HEK293 (cell line): ENCODE measurements around the gene ZIC5.

Experiments
- FEZF1 ChIP-seq: fragments of 450-650 bp; formaldehyde crosslinking; IDR thresholded peaks from 2 replicates; pipeline ENCODE4 v1.5.1; 2016; ENCODE audit warnings: missing biosample characterization, missing genetic modification characterization
- GLI4 ChIP-seq: fragments of 450-650 bp; formaldehyde crosslinking; IDR thresholded peaks from 2 replicates; pipeline ENCODE4 v1.5.1; 2016; ENCODE audit warnings: missing biosample characterization, missing genetic modification characterization
- HOXC10 ChIP-seq: sonication (generic); formaldehyde crosslinking; IDR thresholded peaks from 2 replicates; pipeline ENCODE4 v1.8.1; 2023; ENCODE audit warnings: mild to moderate bottlenecking, missing genetic modification reagents
- IKZF3 ChIP-seq: fragments of 450-650 bp; IDR thresholded peaks from 2 replicates; pipeline ENCODE4 v1.5.0; 2018; ENCODE audit warnings: missing biosample characterization, mild to moderate bottlenecking, missing genetic modification characterization, moderate library complexity
- KLF16 ChIP-seq: fragments of 450-650 bp; formaldehyde crosslinking; IDR thresholded peaks from 2 replicates; pipeline ENCODE4 v1.5.1; 2017; ENCODE audit warnings: missing biosample characterization, missing genetic modification characterization
- MYNN ChIP-seq: fragments of 450-650 bp; formaldehyde crosslinking; IDR thresholded peaks from 2 replicates; pipeline ENCODE4 v1.5.1; 2016; ENCODE audit warnings: missing biosample characterization, missing genetic modification characterization, borderline replicate concordance
- ZBTB17 ChIP-seq: fragments of 450-650 bp; formaldehyde crosslinking; IDR thresholded peaks from 2 replicates; pipeline ENCODE4 v1.5.1; 2016; ENCODE audit warnings: missing biosample characterization, missing genetic modification characterization
- ZNF155 ChIP-seq: fragments of 450-650 bp; formaldehyde crosslinking; IDR thresholded peaks from 2 replicates; pipeline ENCODE4 v1.5.1; 2016; ENCODE audit warnings: missing biosample characterization, missing genetic modification characterization
- ZNF157 ChIP-seq: fragments of 450-650 bp; formaldehyde crosslinking; IDR thresholded peaks from 2 replicates; pipeline ENCODE4 v1.5.1; 2016; ENCODE audit warnings: missing biosample characterization, missing genetic modification characterization
- ZNF2 ChIP-seq: fragments of 450-650 bp; formaldehyde crosslinking; IDR thresholded peaks from 2 replicates; pipeline ENCODE4 v1.5.1; 2016; ENCODE audit warnings: missing biosample characterization, missing genetic modification characterization
- ZNF202 ChIP-seq: fragments of 450-650 bp; formaldehyde crosslinking; IDR thresholded peaks from 2 replicates; pipeline ENCODE4 v1.5.1; 2016; ENCODE audit warnings: missing biosample characterization, missing genetic modification characterization, borderline replicate concordance
- ZNF302 ChIP-seq: fragments of 450-650 bp; formaldehyde crosslinking; IDR thresholded peaks from 2 replicates; pipeline ENCODE4 v1.5.1; 2016; ENCODE audit warnings: missing biosample characterization, missing genetic modification characterization, low read depth
- ZNF416 ChIP-seq: fragments of 450-650 bp; formaldehyde crosslinking; IDR thresholded peaks from 2 replicates; pipeline ENCODE4 v1.5.1; 2016; ENCODE audit warnings: missing biosample characterization, missing genetic modification characterization
- ZNF501 ChIP-seq: fragments of 450-650 bp; formaldehyde crosslinking; IDR thresholded peaks from 2 replicates; pipeline ENCODE4 v1.5.1; 2016; ENCODE audit warnings: missing biosample characterization, missing genetic modification characterization
- ZNF529 ChIP-seq: fragments of 450-650 bp; formaldehyde crosslinking; IDR thresholded peaks from 2 replicates; pipeline ENCODE4 v1.5.1; 2017; ENCODE audit warnings: missing genetic modification characterization, missing biosample characterization; ENCODE audit not compliant: insufficient replicate concordance
- ZNF544 ChIP-seq: fragments of 450-650 bp; formaldehyde crosslinking; IDR thresholded peaks from 2 replicates; pipeline ENCODE4 v1.5.0; 2017; ENCODE audit warnings: missing biosample characterization, missing genetic modification characterization
- ZNF585B ChIP-seq: fragments of 450-650 bp; formaldehyde crosslinking; IDR thresholded peaks from 2 replicates; pipeline ENCODE4 v1.5.1; 2016; ENCODE audit warnings: missing biosample characterization, missing genetic modification characterization
- ZNF621 ChIP-seq: fragments of 450-650 bp; formaldehyde crosslinking; IDR thresholded peaks from 2 replicates; pipeline ENCODE4 v1.5.1; 2017; ENCODE audit warnings: missing biosample characterization, missing genetic modification characterization
- ZNF626 ChIP-seq: fragments of 450-650 bp; sonication (Bioruptor Pico); formaldehyde crosslinking; IDR thresholded peaks from 2 replicates; pipeline ENCODE4 v1.5.1; 2018; ENCODE audit warnings: missing biosample characterization, missing genetic modification characterization, inconsistent platforms
- ZNF664 ChIP-seq: fragments of 450-650 bp; formaldehyde crosslinking; IDR thresholded peaks from 2 replicates; pipeline ENCODE4 v1.5.1; 2016; ENCODE audit warnings: missing biosample characterization, missing genetic modification characterization
- ZNF768 ChIP-seq: fragments of 450-650 bp; formaldehyde crosslinking; IDR thresholded peaks from 2 replicates; pipeline ENCODE4 v1.5.1; 2018; ENCODE audit warnings: missing biosample characterization, mild to moderate bottlenecking, missing genetic modification characterization
- TF ChIP-seq, protein P1 (sequence below): fragments of 450-650 bp; formaldehyde crosslinking; IDR thresholded peaks from 2 replicates; pipeline ENCODE4 v1.5.1; 2016; ENCODE audit warnings: missing biosample characterization, missing genetic modification characterization
- TF ChIP-seq, protein P2 (sequence below): fragments of 450-650 bp; formaldehyde crosslinking; IDR thresholded peaks from 2 replicates; pipeline ENCODE4 v1.5.1; 2016; ENCODE audit warnings: missing biosample characterization, missing genetic modification characterization
- TF ChIP-seq, protein P3 (sequence below): fragments of 450-650 bp; formaldehyde crosslinking; IDR thresholded peaks from 2 replicates; pipeline ENCODE4 v1.5.1; 2017; ENCODE audit warnings: missing biosample characterization, missing genetic modification characterization
- TF ChIP-seq, protein P4 (sequence below): fragments of 450-650 bp; formaldehyde crosslinking; IDR thresholded peaks from 2 replicates; pipeline ENCODE4 v1.5.1; 2016; ENCODE audit warnings: missing biosample characterization, missing genetic modification characterization
- TF ChIP-seq, protein P5 (sequence below): fragments of 450-650 bp; formaldehyde crosslinking; IDR thresholded peaks from 2 replicates; pipeline ENCODE4 v1.5.1; 2017; ENCODE audit warnings: missing biosample characterization, missing genetic modification characterization
- TF ChIP-seq, protein P6 (sequence below): IDR thresholded peaks from 2 replicates; pipeline ENCODE4 v1.6.1; 2011; ENCODE audit warnings: mild to moderate bottlenecking, low read depth, low read length, borderline replicate concordance
- TF ChIP-seq, protein P7 (sequence below): fragments of 450-650 bp; formaldehyde crosslinking; IDR thresholded peaks from 2 replicates; pipeline ENCODE4 v1.5.1; 2016; ENCODE audit warnings: missing biosample characterization, missing genetic modification characterization

The ZIC5 gene

DNA sequence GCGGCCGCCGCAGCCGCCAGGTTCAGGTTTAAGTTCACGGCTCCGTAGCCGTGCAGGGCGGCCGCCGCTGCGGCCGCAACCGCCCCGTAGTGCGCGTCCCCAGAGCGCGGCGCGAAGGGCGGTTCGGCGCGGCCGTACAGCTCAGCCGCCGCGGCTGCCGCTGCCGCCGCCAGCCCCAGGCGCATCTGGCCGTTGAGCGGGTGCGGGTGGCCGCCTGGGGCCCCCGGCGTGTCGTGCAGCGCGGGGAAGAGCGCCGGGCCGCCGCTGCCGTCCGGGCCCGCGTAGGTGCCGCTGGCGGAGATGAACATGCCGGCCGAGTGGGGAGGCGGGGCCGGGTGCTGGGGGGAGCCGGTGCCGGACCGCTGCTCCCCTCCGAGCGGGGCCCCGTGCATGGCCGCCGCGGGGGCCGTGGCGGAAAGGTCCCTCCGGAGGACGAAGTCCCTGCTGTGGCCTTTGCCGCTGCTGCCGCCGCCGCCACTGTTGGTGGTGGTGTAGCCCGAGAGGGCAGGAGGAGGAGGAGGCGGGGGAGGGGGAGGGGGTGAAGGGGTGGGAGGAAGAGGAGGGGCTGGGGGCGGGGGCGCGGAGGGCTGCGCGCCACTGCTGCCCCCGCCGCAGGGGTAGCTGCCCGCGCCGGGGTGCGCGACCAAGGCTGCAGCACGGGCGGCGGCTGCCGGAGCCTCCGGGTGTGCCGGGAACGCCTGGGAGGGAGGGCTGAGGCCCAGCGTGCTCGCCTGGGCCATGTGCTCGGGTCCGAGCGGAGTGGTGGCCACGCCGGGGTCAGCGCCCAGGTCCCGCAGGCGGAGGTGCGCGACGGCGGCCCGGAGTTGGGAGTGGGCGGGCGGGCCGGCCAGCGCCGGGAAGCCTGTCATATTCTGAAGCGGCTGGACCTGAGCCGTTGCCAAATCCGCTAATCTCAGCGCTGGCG, 654 bp downstream of the ZIC5 start (continued):
- TF ChIP-seq KLF16 (tag by site-specific recombination) (no peak), ZNF155 (tag by site-specific recombination) (no peak), ZNF157 (tag by site-specific recombination) (no peak), ZNF202 (no peak), HOXC10 (CRISPR knock-in tag) (no peak), ZNF621 (tag by site-specific recombination) (no peak), ZNF501 (tag by site-specific recombination) (no peak), ZNF2 (tag by site-specific recombination) (no peak), IKZF3 (tag by site-specific recombination) (no peak), ZNF768 (tag by site-specific recombination) (no peak), MYNN (tag by site-specific recombination) (no peak), ZNF544 (no peak), ZNF585B (tag by site-specific recombination) (no peak), ZNF529 (tag by site-specific recombination) (no peak), ZNF626 (tag by site-specific recombination) (no peak), ZNF416 (tag by site-specific recombination) (no peak), ZBTB17 (tag by site-specific recombination) (no peak), ZNF302 (tag by site-specific recombination) (no peak), FEZF1 (no peak), ZNF664 (tag by site-specific recombination) (no peak), GLI4 (tag by site-specific recombination) (no peak)
- TF ChIP-seq, protein P1, sequence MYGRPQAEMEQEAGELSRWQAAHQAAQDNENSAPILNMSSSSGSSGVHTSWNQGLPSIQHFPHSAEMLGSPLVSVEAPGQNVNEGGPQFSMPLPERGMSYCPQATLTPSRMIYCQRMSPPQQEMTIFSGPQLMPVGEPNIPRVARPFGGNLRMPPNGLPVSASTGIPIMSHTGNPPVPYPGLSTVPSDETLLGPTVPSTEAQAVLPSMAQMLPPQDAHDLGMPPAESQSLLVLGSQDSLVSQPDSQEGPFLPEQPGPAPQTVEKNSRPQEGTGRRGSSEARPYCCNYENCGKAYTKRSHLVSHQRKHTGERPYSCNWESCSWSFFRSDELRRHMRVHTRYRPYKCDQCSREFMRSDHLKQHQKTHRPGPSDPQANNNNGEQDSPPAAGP (tag by site-specific recombination), result no peak
- TF ChIP-seq, protein P2, sequence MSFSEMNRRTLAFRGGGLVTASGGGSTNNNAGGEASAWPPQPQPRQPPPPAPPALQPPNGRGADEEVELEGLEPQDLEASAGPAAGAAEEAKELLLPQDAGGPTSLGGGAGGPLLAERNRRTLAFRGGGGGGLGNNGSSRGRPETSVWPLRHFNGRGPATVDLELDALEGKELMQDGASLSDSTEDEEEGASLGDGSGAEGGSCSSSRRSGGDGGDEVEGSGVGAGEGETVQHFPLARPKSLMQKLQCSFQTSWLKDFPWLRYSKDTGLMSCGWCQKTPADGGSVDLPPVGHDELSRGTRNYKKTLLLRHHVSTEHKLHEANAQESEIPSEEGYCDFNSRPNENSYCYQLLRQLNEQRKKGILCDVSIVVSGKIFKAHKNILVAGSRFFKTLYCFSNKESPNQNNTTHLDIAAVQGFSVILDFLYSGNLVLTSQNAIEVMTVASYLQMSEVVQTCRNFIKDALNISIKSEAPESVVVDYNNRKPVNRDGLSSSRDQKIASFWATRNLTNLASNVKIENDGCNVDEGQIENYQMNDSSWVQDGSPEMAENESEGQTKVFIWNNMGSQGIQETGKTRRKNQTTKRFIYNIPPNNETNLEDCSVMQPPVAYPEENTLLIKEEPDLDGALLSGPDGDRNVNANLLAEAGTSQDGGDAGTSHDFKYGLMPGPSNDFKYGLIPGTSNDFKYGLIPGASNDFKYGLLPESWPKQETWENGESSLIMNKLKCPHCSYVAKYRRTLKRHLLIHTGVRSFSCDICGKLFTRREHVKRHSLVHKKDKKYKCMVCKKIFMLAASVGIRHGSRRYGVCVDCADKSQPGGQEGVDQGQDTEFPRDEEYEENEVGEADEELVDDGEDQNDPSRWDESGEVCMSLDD (tag by site-specific recombination), result no peak
- TF ChIP-seq, protein P3, sequence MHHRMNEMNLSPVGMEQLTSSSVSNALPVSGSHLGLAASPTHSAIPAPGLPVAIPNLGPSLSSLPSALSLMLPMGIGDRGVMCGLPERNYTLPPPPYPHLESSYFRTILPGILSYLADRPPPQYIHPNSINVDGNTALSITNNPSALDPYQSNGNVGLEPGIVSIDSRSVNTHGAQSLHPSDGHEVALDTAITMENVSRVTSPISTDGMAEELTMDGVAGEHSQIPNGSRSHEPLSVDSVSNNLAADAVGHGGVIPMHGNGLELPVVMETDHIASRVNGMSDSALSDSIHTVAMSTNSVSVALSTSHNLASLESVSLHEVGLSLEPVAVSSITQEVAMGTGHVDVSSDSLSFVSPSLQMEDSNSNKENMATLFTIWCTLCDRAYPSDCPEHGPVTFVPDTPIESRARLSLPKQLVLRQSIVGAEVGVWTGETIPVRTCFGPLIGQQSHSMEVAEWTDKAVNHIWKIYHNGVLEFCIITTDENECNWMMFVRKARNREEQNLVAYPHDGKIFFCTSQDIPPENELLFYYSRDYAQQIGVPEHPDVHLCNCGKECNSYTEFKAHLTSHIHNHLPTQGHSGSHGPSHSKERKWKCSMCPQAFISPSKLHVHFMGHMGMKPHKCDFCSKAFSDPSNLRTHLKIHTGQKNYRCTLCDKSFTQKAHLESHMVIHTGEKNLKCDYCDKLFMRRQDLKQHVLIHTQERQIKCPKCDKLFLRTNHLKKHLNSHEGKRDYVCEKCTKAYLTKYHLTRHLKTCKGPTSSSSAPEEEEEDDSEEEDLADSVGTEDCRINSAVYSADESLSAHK, result no peak
- TF ChIP-seq, protein P4, sequence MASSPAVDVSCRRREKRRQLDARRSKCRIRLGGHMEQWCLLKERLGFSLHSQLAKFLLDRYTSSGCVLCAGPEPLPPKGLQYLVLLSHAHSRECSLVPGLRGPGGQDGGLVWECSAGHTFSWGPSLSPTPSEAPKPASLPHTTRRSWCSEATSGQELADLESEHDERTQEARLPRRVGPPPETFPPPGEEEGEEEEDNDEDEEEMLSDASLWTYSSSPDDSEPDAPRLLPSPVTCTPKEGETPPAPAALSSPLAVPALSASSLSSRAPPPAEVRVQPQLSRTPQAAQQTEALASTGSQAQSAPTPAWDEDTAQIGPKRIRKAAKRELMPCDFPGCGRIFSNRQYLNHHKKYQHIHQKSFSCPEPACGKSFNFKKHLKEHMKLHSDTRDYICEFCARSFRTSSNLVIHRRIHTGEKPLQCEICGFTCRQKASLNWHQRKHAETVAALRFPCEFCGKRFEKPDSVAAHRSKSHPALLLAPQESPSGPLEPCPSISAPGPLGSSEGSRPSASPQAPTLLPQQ (tag by site-specific recombination), result no peak
- TF ChIP-seq, protein P5, sequence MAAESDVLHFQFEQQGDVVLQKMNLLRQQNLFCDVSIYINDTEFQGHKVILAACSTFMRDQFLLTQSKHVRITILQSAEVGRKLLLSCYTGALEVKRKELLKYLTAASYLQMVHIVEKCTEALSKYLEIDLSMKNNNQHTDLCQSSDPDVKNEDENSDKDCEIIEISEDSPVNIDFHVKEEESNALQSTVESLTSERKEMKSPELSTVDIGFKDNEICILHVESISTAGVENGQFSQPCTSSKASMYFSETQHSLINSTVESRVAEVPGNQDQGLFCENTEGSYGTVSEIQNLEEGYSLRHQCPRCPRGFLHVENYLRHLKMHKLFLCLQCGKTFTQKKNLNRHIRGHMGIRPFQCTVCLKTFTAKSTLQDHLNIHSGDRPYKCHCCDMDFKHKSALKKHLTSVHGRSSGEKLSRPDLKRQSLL, result no peak
- TF ChIP-seq, protein P6, sequence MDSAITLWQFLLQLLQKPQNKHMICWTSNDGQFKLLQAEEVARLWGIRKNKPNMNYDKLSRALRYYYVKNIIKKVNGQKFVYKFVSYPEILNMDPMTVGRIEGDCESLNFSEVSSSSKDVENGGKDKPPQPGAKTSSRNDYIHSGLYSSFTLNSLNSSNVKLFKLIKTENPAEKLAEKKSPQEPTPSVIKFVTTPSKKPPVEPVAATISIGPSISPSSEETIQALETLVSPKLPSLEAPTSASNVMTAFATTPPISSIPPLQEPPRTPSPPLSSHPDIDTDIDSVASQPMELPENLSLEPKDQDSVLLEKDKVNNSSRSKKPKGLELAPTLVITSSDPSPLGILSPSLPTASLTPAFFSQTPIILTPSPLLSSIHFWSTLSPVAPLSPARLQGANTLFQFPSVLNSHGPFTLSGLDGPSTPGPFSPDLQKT, result no peak
- TF ChIP-seq, protein P7, sequence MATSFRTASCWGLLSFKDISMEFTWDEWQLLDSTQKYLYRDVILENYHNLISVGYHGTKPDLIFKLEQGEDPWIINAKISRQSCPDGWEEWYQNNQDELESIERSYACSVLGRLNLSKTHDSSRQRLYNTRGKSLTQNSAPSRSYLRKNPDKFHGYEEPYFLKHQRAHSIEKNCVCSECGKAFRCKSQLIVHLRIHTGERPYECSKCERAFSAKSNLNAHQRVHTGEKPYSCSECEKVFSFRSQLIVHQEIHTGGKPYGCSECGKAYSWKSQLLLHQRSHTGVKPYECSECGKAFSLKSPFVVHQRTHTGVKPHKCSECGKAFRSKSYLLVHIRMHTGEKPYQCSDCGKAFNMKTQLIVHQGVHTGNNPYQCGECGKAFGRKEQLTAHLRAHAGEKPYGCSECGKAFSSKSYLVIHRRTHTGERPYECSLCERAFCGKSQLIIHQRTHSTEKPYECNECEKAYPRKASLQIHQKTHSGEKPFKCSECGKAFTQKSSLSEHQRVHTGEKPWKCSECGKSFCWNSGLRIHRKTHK (tag by site-specific recombination), result no peak
